HepG2 (cell line): ENCODE data around the gene GRIK1. TPM values are rescaled to one million over a fixed set of nuclear protein-coding genes. Genes with fewer than 3 reads are reported as not detected.

Experiments used
- ATAC-seq: fragments of 200-7000 bp; cut with Tn5 transposase; 3 replicates; pipeline ENCODE4 v1.9.1; 2020; ENCODE audit warnings: mild to moderate bottlenecking, moderate library complexity
- BruUV-seq: library from RNA; stranded (reverse); fragments of 400-500 nt; replicated peaks from 2 replicates; lab custom pipeline; 2021; lab: Mats Ljungman, UMichigan
- CTCF ChIA-PET: fragments of 300-600 bp; formaldehyde crosslinking; extraction: SDS; loops from one replicate; lab custom pipeline; 2021; ENCODE audit warnings: low total read pairs, inconsistent platforms, low intra/inter-chr PET ratio; lab: Yijun Ruan, JAX
- POLR2A ChIA-PET: fragments of 350-600 bp; sonication (Branson Sonifier 250); formaldehyde crosslinking; loops from one replicate; lab custom pipeline; 2020; ENCODE audit warnings: antibody characterized with exemption, inconsistent platforms; lab: Yijun Ruan, JAX
- DNase-seq: peaks from one replicate; pipeline ENCODE4 v3.0.0-alpha.2; 2015; ENCODE audit warnings: low spot score
- FAIRE-seq: peaks from 3 replicates; lab custom pipeline; 2011; peaks lifted over from hg19 to GRCh38; lab: Jason Lieb, UNC
- H2AFZ ChIP-seq: one replicate; pipeline ENCODE4 v1.6.1; 2011; ENCODE audit warnings: low read length, inconsistent platforms
- H3K27ac ChIP-seq: fragments of 300-600 bp; 3 replicates; pipeline ENCODE4 v1.8.0; 2011; ENCODE audit warnings: mixed run types, mild to moderate bottlenecking, mixed read lengths, low read length, inconsistent platforms; ENCODE audit not compliant: insufficient read depth; ENCODE audit errors: extremely low read length
- H3K27me3 ChIP-seq, 2 experiments: fragments of 200-600 bp in 1 of 2; 2 replicates in 1 of 2; 3 replicates in 1 of 2; pipeline versions ENCODE4 v1.6.0 to v1.8.0; 2011; ENCODE audit warnings: low read length in 2 of 2, mild to moderate bottlenecking in 2 of 2, moderate library complexity in 2 of 2, inconsistent platforms in 1 of 2; ENCODE audit not compliant: insufficient read depth in 2 of 2, control insufficient read depth in 1 of 2
- H3K36me3 ChIP-seq, 2 experiments: fragments of 200-600 bp in 1 of 2; replicated peaks in 1 of 2; 2 replicates in 1 of 2; 3 replicates in 1 of 2; pipeline versions ENCODE4 v1.5.1 to v1.8.0; 2011; ENCODE audit warnings: low read length in 2 of 2, inconsistent platforms in 1 of 2; ENCODE audit not compliant: insufficient read depth in 2 of 2, control insufficient read depth in 1 of 2
- H3K4me1 ChIP-seq: 2 replicates; pipeline ENCODE4 v1.5.1; 2012; ENCODE audit warnings: low read length, inconsistent platforms; ENCODE audit not compliant: insufficient read depth
- H3K4me2 ChIP-seq: 2 replicates; pipeline ENCODE4 v1.6.0; 2011; ENCODE audit warnings: low read depth, low read length, inconsistent platforms
- H3K4me3 ChIP-seq, 3 experiments: fragments of 200-600 bp in 1 of 3; sonication (generic), shearing (Covaris generic) in 1 of 3; replicated peaks in 1 of 3; 2 replicates each; pipeline ENCODE4 v1.5.1; 2011 to 2016; ENCODE audit warnings: low read length in 3 of 3, inconsistent platforms in 2 of 3, low read depth in 2 of 3, mild to moderate bottlenecking in 2 of 3, control low read depth in 1 of 3, mixed read lengths in 1 of 3; ENCODE audit not compliant: insufficient read depth in 1 of 3
- H3K79me2 ChIP-seq: one replicate; pipeline ENCODE4 v1.6.1; 2011; ENCODE audit warnings: low read length, inconsistent platforms; ENCODE audit not compliant: insufficient read depth
- H3K9ac ChIP-seq: 2 replicates; pipeline ENCODE4 v1.6.0; 2011; ENCODE audit warnings: mild to moderate bottlenecking, low read depth, low read length, inconsistent platforms; ENCODE audit not compliant: insufficient read depth
- H3K9me3 ChIP-seq: 2 replicates; pipeline ENCODE4 v1.5.1; 2012; ENCODE audit warnings: mild to moderate bottlenecking, low read length
- H4K20me1 ChIP-seq: 2 replicates; pipeline ENCODE4 v1.6.0; 2011; ENCODE audit warnings: inconsistent platforms, mild to moderate bottlenecking, low read length, moderate library complexity; ENCODE audit not compliant: insufficient read depth
- E2F1 ChIP-seq: sonication (generic); formaldehyde crosslinking; IDR thresholded peaks from 2 replicates; pipeline ENCODE4 v1.5.0; 2020; ENCODE audit warnings: missing genetic modification reagents
- IKZF4 ChIP-seq: sonication (generic); formaldehyde crosslinking; IDR thresholded peaks from 2 replicates; pipeline ENCODE4 v1.5.1; 2020; ENCODE audit warnings: borderline replicate concordance, mild to moderate bottlenecking, low read depth, missing genetic modification reagents; ENCODE audit errors: not compliant biosample characterization
- MAFK ChIP-seq, 2 experiments: IDR thresholded peaks in 1 of 2; conservative IDR thresholded peaks in 1 of 2; 2 replicates each; pipeline ENCODE4 v1.6.1; 2011; ENCODE audit warnings: improper control_type of control experiment in 2 of 2, low read length in 2 of 2
- MIXL1 ChIP-seq: IDR thresholded peaks from 2 replicates; pipeline ENCODE4 v1.6.1; 2016
- MXI1 ChIP-seq: IDR thresholded peaks from 3 replicates; pipeline ENCODE4 v1.6.1; 2012; ENCODE audit warnings: low read depth, low read length, inconsistent platforms, borderline replicate concordance
- NFE2L1 ChIP-seq: sonication (generic); formaldehyde crosslinking; IDR thresholded peaks from 2 replicates; pipeline ENCODE4 v1.4.0; 2020; ENCODE audit warnings: missing genetic modification reagents, mild to moderate bottlenecking, borderline replicate concordance
- SMAD9 ChIP-seq: sonication (generic); formaldehyde crosslinking; IDR thresholded peaks from 2 replicates; pipeline ENCODE4 v1.5.1; 2020; ENCODE audit warnings: mild to moderate bottlenecking, missing genetic modification reagents
- ZBTB20 ChIP-seq: sonication (generic); formaldehyde crosslinking; IDR thresholded peaks from 2 replicates; pipeline ENCODE4 v1.8.1; 2023; ENCODE audit warnings: missing genetic modification reagents, low read depth, mild to moderate bottlenecking, borderline replicate concordance
- ZBTB26 ChIP-seq: IDR thresholded peaks from 2 replicates; pipeline ENCODE4 v1.6.1; 2016; ENCODE audit warnings: missing compliant biosample characterization, missing genetic modification reagents, borderline replicate concordance
- ZFP36L1 ChIP-seq: sonication (generic); formaldehyde crosslinking; IDR thresholded peaks from 2 replicates; pipeline ENCODE4 v1.8.0; 2022; ENCODE audit warnings: mild to moderate bottlenecking, missing genetic modification reagents, moderate library complexity
- ZFP91 ChIP-seq: sonication (generic); formaldehyde crosslinking; IDR thresholded peaks from 2 replicates; pipeline ENCODE4 v1.9.0; 2022; ENCODE audit warnings: missing genetic modification reagents, mild to moderate bottlenecking, borderline replicate concordance
- ZMAT3 ChIP-seq: sonication (generic); formaldehyde crosslinking; conservative IDR thresholded peaks from 2 replicates; pipeline ENCODE4 v1.7.0; 2021; ENCODE audit warnings: missing genetic modification reagents
- ZNF513 ChIP-seq: sonication (generic); formaldehyde crosslinking; conservative IDR thresholded peaks from 2 replicates; pipeline ENCODE4 v1.5.0; 2020; ENCODE audit warnings: missing genetic modification reagents
- ZNF589 ChIP-seq: sonication (generic); formaldehyde crosslinking; conservative IDR thresholded peaks from 2 replicates; pipeline ENCODE4 v1.8.0; 2022; ENCODE audit warnings: mild to moderate bottlenecking, moderate library complexity, missing genetic modification reagents
- WGBS: methylation state at CpG from one replicate; pipeline ENCODE4 v1.1.6; 2017; ENCODE audit warnings: low lambda C conversion rate; 5-methylcytosine and 5-hydroxymethylcytosine counted together
- in situ Hi-C: cut with HindIII; loops from 2 replicates; pipeline ENCODE4 v1.10.0; 2017; ENCODE audit warnings: low pct_unique_long_range_greater_than_20kb; ENCODE audit not compliant: extremely low pct_ligation_motif_present
- intact Hi-C: fragments of 100-400 bp; cut with micrococcal nuclease; formaldehyde crosslinking; loops from one replicate; pipeline ENCODE4 v1.10.0; 2022; ENCODE audit not compliant: unreplicated experiment
- polyA plus RNA-seq, 8 experiments: library from polyadenylated mRNA; depleted of rRNA in 3 of 8; stranded (reverse) in 7 of 8; unstranded in 1 of 8; fragments of >200 nt; fragmentation: Illumina TruSeq in 4 of 8; extraction: Trizol in 4 of 8; gene quantifications; 2 replicates each; pipeline versions ENCODE4 v1.2.1 to v1.2.3, GENCODE V29; 2011 to 2016; ENCODE audit warnings: low read depth in 4 of 8, missing spikeins in 1 of 8, mixed read lengths in 1 of 8; ENCODE audit not compliant: insufficient read depth in 1 of 8
- total RNA-seq, 5 experiments: library from RNA; depleted of rRNA; stranded (reverse); fragments of >200 nt; fragmentation: Illumina TruSeq; extraction: Trizol; gene quantifications; 2 replicates each; pipeline ENCODE4 v1.2.3, GENCODE V29; 2016; ENCODE audit warnings: low read depth in 1 of 5

The GRIK1 gene
- total and polyA plus RNA-seq, 2 of the 13 experiments (the other 11 are each of a cell fraction or from before 2014, with no cell fraction given) = not detected

- TF ChIP-seq ZNF513 (no peak), ZBTB26 (no peak), SMAD9 (CRISPR knock-in tag) (no peak), ZBTB20 (CRISPR knock-in tag) (no peak)
Measured at GRCh38 chr21:29571949-29572348, 367.8 kb downstream of the GRIK1 start (continued).

- Histone ChIP-seq H2AFZ (no peak overlapping the region), H3K27me3 (no peaks in the 10 kb centered on the region), H3K9me3 (no peaks in the 10 kb centered on the region), H3K27ac (no peak overlapping the region), H3K36me3 (no peaks in the 10 kb centered on the region), H3K4me3 (no peak overlapping the region), H3K4me1 (no peaks in the 10 kb centered on the region), H3K9ac (no peak overlapping the region), H3K4me2 (no peak overlapping the region), H4K20me1 (no peaks in the 10 kb centered on the region), H3K79me2 (no peaks in the 10 kb centered on the region)
- TF ChIP-seq ZNF589 (CRISPR knock-in tag) (no peak), E2F1 (CRISPR knock-in tag) (no peak), ZMAT3 (CRISPR knock-in tag) (no peak), IKZF4 (CRISPR knock-in tag) (no peak), MAFK (conservative IDR thresholded peaks at IDR 0.05 in 1 of 2, IDR thresholded peaks at IDR 0.05 in 1 of 2; ENCODE audit: low read length in 2 of 2) (no peak), ZFP91 (CRISPR knock-in tag) (no peak), MXI1 (no peak), NFE2L1 (CRISPR knock-in tag) (no peak), MIXL1 (CRISPR knock-in tag) (no peak), ZFP36L1 (CRISPR knock-in tag) (no peak)
- POLR2A ChIA-PET = no interaction called here
- FAIRE-seq (no peak), DNase-seq (no peak), ATAC-seq (no peak)
- BruUV-seq = no TSS peak
- WGBS = 33% methylated on average over 1 of the region's 1 CpG
- in situ Hi-C loops (no loop called here), intact Hi-C loops (no loop called here)
- CTCF ChIA-PET = no interaction called here
Measured at GRCh38 chr21:29568020-29568697, 371.6 kb downstream of the GRIK1 start.
